NT2/D1 (cell line): ENCODE results near the gene RERG.

Experiments
- DNase-seq: peaks from one replicate; pipeline ENCODE4 v3.0.0-alpha.2; 2011; ENCODE audit warnings: low read depth, low spot score
- H3K27me3 ChIP-seq: 2 replicates; pipeline ENCODE4 v1.6.0; 2011; ENCODE audit warnings: mild to moderate bottlenecking; ENCODE audit not compliant: insufficient read length, insufficient read depth
- H3K36me3 ChIP-seq: 2 replicates; pipeline ENCODE4 v1.6.1; 2011; ENCODE audit warnings: mild to moderate bottlenecking, low read length, mixed read lengths; ENCODE audit not compliant: insufficient read depth, insufficient read length
- H3K4me1 ChIP-seq: 2 replicates; pipeline ENCODE4 v1.5.1; 2011; ENCODE audit not compliant: insufficient read depth, insufficient read length
- H3K4me3 ChIP-seq: 2 replicates; pipeline ENCODE4 v1.5.1; 2011; ENCODE audit warnings: low read depth; ENCODE audit not compliant: insufficient read length
- H3K9ac ChIP-seq: 2 replicates; pipeline ENCODE4 v1.6.0; 2011; ENCODE audit warnings: low read depth; ENCODE audit not compliant: insufficient read length
- H3K9me3 ChIP-seq: 2 replicates; pipeline ENCODE4 v1.5.1; 2011; ENCODE audit warnings: mild to moderate bottlenecking, low read length; ENCODE audit not compliant: insufficient read depth
- SUZ12 ChIP-seq: IDR thresholded peaks from 2 replicates; pipeline ENCODE4 v1.6.1; 2011; ENCODE audit not compliant: insufficient read length, insufficient read depth; ENCODE audit errors: extremely low read depth
- YY1 ChIP-seq: IDR thresholded peaks from 2 replicates; pipeline ENCODE4 v1.6.1; 2011; ENCODE audit not compliant: insufficient read length, insufficient read depth
- ZNF274 ChIP-seq: IDR thresholded peaks from 2 replicates; pipeline ENCODE4 v1.6.1; 2011; ENCODE audit warnings: mild to moderate bottlenecking, low read depth, low read length

The RERG gene

GRCh38 chr12:15155271-15155670, 65.9 kb downstream of the RERG start:
- H3K36me3 ChIP-seq: no peaks in the 10 kb centered on the region
- H3K4me3 ChIP-seq: no peak overlapping the region
- H3K4me1 ChIP-seq: no peaks in the 10 kb centered on the region
- DNase-seq: no peak
- no peak overlapping the region for H3K9ac ChIP-seq
- H3K27me3 ChIP-seq: no peaks in the 10 kb centered on the region
- TF ChIP-seq SUZ12 (no peak), ZNF274 (no peak), YY1 (no peak)
- H3K9me3 ChIP-seq: no peaks in the 10 kb centered on the region

DNA sequence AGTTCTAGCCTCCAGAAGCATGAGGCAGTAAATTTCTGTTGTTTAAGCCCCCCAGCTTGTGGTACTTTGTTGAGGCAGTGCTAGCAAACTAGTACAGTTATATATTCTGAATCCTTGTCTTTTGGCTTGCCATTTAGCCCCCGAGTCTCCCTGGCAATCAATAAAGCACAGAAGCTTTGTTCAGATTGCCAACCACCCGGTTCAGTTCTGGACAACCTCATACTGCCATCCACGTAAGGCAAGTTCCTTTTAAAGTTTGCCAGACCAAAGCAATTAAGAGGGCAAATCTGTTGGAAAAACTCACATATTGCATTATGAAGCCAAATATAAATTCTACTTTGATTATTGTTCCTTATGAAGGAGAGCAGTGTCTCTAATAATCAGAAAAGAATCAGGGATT, 67.1 kb downstream of the RERG start:
- H3K27me3 ChIP-seq: no peaks in the 10 kb centered on the region
- H3K9ac ChIP-seq: no peak overlapping the region
- no peaks in the 10 kb centered on the region for H3K36me3 ChIP-seq
- H3K4me3 ChIP-seq: no peak overlapping the region
- TF ChIP-seq SUZ12 (no peak), YY1 (no peak), ZNF274 (no peak)
- no peaks in the 10 kb centered on the region for H3K4me1 ChIP-seq
- no peaks in the 10 kb centered on the region for H3K9me3 ChIP-seq
- no peak for DNase-seq

DNA sequence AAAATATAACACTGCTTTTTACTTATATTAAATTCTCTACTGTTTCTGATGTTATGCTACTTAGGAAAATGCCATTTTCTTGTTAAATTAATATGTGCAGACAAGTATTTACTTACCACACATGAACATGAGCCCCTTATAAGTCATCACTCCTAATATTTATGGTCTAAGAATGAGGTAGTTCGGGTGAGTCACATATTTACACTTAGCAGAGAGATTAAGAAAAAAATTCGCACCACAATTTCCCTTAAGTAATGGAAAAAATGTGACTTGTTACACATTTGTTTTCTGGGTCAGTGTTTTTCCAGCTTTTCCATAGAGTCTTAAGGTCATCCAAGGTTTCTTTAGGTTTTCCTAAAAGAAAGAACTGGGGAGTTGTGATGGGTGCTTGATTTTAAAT, 68.3 kb downstream of the RERG start:
- H3K27me3 ChIP-seq: no peaks in the 10 kb centered on the region
- H3K9me3 ChIP-seq: no peaks in the 10 kb centered on the region
- TF ChIP-seq SUZ12 (no peak), ZNF274 (no peak)
- DNase-seq: no peak
- no peaks in the 10 kb centered on the region for H3K4me1 ChIP-seq
- no peaks in the 10 kb centered on the region for H3K36me3 ChIP-seq
- no peak overlapping the region for H3K9ac ChIP-seq
- H3K4me3 ChIP-seq: no peak overlapping the region

GRCh38 chr12:15152456-15152855, 68.8 kb downstream of the RERG start:
- TF ChIP-seq YY1 (no peak), SUZ12 (no peak)

GRCh38 chr12:15151161-15152091, 69.8 kb downstream of the RERG start:
- Histone ChIP-seq H3K36me3 (no peaks in the 10 kb centered on the region), H3K27me3 (no peaks in the 10 kb centered on the region), H3K4me1 (no peaks in the 10 kb centered on the region), H3K9ac (no peak overlapping the region), H3K9me3 (no peaks in the 10 kb centered on the region), H3K4me3 (no peak overlapping the region)
- DNase-seq: peak; percentile 30
- no peak for TF ChIP-seq ZNF274
- TF ChIP-seq SUZ12: no peak
- TF ChIP-seq YY1: no peak

More at GRCh38 chr12:15152456-15152855, 68.8 kb downstream of the RERG start:
- Histone ChIP-seq H3K27me3 (no peaks in the 10 kb centered on the region), H3K36me3 (no peaks in the 10 kb centered on the region), H3K4me3 (no peak overlapping the region), H3K9me3 (no peaks in the 10 kb centered on the region), H3K4me1 (no peaks in the 10 kb centered on the region), H3K9ac (no peak overlapping the region)
- DNase-seq: no peak

- TF ChIP-seq ZNF274: no peak
- TF ChIP-seq YY1: no peak
- TF ChIP-seq SUZ12: no peak
- H3K36me3 ChIP-seq: no peaks in the 10 kb centered on the region
- no peaks in the 10 kb centered on the region for H3K9me3 ChIP-seq
- DNase-seq: peak; percentile 51
- H3K4me3 ChIP-seq: no peak overlapping the region
- no peaks in the 10 kb centered on the region for H3K27me3 ChIP-seq
- no peaks in the 10 kb centered on the region for H3K4me1 ChIP-seq
- no peak overlapping the region for H3K9ac ChIP-seq
Observed at GRCh38 chr12:15146585-15146984, 74.6 kb downstream of the RERG start.

- Histone ChIP-seq H3K4me3 (no peak overlapping the region), H3K9ac (no peak overlapping the region), H3K9me3 (no peaks in the 10 kb centered on the region), H3K4me1 (no peaks in the 10 kb centered on the region), H3K36me3 (no peaks in the 10 kb centered on the region), H3K27me3 (no peaks in the 10 kb centered on the region)
- DNase-seq: no peak
- no peak for TF ChIP-seq YY1
- TF ChIP-seq ZNF274: no peak
- TF ChIP-seq SUZ12: no peak
Observed at GRCh38 chr12:15143467-15143866, 77.8 kb downstream of the RERG start.

DNA sequence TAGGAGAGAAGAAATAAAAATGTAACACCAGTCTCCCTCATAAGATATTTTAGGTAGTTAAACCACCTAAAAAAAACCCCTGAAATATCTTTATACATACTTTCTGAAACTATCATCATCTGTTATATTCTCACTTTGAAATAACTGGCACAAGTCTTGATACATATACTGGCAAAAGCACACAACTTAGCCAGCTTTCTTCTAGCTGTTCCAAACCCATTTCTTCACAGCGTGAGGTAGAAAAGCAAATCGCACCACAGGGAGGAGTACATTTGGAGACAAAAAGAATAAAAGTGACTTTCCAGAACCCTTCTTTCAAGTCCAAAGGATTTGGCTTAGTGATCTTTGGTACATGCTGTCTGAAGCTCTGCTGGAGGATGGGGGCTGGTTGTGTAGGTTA, 78.5 kb downstream of the RERG start:
- TF ChIP-seq YY1 (no peak), SUZ12 (no peak), ZNF274 (no peak)

More for the DNA sequence above, 78.5 kb downstream of the RERG start:
- Histone ChIP-seq H3K4me1 (no peaks in the 10 kb centered on the region), H3K9me3 (no peaks in the 10 kb centered on the region), H3K36me3 (no peaks in the 10 kb centered on the region), H3K9ac (no peak overlapping the region), H3K4me3 (no peak overlapping the region), H3K27me3 (no peaks in the 10 kb centered on the region)
- DNase-seq: no peak
